IPS DF 19.7 (cell line): ENCODE measurements around the gene PIM2.
A peak's percentile ranks its signal among the peaks of the same experiment; 100 is the strongest.

Experiments
- DNase-seq: peaks from one replicate; pipeline ENCODE4 v3.0.0-alpha.2; 2013; ENCODE audit warnings: low read depth, low spot score

PIM2 gene

DNA sequence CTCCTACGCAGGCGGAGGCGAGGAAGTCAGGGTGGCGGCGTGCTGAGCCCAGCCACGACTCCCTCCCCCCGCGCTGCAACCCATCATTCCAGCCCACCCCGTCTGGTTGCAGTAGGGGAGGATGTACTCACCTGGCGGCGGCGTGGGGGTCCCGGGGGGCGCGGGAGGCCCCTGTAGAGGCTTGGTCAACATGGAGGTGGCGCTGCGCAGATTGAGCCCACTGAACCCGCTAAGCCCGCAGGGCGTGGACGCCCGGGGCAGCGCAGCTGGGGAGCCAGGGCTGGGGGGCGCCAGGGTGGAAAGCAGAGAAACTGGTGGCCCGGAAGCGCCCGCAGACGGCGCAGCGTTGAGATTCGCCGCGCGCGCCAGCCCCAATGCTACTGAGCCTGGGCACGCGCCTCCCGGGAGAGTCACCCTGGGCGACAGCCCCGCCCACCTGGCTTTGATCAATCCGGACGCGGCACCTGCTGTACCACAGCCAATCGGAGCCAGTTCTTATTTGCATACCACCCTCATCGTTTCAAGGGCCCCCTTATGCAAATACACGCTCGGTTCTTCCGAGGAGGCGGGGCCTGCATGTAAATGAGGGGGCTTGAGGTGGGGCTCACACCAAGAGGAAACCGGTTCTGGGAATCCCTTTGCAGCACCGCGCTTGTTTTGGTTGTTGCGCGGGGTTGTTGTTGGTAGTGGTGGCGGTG is at the start of gene PIM2:
TSS of gene PIM2 (minus strand) at position 382 of the 698 bp plus-strand sequence. CDS start at position 192, 190 bp downstream.
- no peak for DNase-seq

DNA sequence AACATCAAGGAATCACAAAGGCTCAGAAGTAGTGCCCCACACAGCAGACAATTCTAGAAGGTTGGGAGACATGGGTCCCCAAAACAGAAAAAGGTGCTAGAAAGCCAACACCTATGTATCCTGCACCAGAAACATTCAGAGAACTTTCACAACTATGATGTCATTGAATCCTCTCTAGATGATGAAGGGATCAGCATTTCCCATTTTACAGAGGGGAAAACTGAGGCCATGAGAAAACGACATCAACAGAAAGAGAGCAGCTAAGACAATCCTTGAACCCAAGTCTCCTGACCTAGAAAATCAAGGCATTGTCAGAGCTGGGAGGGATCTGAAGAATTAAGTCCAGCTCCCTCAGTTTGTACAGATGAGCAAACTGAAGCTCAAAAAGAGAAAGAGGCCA is 49.6 kb upstream of the PIM2 start:
- no peak for DNase-seq

DNA sequence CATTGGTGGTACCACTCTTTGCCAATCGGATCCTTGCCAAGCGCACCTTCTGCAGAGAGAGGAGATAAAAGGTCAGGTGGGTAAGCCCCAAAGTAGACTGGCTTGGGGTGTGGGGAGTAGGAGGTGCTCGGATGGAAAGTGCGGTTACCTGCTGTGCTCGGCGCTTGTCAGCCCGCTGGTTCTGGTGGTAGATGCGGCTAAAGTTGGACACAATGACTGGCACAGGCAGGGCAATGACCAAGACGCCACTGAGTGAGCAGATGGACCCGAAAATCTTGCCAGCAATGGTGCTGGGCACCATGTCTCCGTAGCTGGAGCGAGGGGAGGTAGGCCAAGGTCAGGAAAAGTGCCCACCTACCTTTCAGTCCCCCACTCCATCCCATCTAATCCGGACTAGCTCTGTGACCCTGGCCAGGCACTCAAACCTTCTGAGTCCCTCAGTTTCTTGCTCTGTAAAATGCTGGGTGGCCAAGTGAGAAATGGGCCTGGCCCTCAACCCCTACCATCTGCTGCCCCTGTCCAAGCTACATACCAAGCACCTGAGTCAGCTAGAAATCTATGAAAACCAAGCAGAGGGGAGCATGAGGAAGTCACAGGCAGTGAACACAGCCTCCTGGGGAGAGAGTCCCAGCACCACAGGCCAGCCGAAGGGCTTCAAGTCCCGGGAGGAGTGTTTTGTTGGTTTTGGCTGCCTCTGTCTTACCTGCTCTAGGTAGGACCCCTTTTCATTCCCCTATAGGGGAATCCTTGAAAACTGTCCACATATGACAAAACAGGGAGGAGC is 48.2 kb upstream of the PIM2 start:
- DNase-seq = no peak

DNA sequence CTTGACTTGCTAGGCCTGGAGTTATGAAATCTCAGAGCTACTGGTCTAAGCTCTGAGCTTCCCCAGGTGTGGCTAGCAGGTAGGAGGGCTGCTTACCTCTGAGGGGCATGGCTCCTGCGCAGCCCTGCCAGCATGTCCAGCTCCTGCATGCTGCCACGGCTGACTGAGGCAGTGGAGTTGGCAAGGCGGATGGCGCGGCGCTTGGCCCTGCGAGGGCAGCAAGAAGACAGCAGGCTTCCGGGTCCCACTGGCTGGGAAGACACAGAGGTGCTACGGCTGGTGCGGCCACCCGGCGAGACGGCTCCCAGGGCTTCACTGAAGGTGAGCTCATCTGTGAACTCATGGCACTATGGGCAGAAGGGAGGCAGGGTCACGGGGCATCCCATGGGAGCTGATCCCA is 47.1 kb upstream of the PIM2 start:
- DNase-seq = no peak

DNA sequence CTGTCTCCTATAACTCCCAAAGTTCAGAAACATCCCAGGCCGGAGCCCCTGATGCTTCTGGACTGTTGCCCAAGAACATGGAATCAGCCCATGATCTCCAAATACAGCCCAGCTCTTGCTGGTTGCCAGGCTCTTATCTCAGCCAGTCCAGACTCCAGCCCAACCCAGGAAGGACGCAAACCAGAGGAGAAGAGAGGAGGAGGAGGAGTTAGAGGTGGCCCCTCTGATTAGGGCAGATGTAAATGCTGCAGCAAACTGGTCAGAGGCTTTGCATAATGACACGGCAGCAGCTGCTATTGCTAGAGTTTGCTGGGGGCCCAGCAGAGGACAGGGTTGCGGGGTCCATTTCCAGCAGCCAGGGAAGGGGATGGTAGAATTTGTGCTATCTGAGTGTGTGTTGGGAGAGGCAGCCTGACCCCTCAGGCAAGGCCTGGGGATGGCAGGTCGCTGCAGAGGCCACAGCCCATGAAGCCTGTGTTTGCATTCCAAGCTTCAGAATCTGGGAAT is 42.8 kb upstream of the PIM2 start:
- DNase-seq = no peak

DNA sequence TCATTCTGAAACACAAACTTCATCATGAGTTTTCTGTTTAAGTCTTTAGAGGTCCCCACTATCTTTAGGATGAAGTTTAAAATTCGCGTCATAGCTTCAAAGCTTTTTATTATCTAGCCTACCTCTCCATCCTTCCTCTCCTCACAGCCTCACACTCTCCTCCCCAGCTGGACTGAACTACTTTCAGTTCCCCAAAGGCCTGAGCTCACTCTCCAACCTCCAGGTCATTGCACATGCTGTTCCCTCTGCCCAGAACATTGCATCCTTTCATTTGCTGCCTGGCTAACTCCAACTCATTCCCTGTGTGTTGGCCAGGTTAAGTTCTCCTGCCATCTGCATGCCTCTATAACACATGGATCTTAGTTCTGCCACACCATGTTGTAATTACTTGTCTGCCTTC is 41.5 kb upstream of the PIM2 start:
- no peak for DNase-seq

DNA sequence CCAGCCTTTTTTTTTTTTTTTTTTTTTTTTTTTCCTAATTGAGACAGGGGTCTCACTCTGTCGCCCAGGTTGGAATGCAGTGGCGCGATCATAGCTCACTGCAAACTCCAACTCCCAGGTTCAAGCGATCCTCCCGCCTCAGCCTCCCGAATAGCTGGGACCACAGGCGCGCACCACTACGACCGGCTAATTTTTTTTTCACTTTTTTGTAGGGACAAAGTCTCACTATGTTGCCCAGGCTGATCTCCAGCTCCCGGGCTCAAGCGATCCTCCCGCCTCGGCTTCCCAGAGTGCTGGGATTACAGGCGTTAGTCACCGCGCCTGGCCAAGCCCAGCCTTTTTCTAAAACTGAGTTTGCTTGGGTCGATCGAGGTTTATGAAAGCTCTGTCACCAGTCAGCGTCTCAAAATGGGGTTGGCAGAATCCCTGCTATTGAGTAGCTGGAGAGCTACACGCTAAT is 39.8 kb upstream of the PIM2 start:
- no peak for DNase-seq

DNA sequence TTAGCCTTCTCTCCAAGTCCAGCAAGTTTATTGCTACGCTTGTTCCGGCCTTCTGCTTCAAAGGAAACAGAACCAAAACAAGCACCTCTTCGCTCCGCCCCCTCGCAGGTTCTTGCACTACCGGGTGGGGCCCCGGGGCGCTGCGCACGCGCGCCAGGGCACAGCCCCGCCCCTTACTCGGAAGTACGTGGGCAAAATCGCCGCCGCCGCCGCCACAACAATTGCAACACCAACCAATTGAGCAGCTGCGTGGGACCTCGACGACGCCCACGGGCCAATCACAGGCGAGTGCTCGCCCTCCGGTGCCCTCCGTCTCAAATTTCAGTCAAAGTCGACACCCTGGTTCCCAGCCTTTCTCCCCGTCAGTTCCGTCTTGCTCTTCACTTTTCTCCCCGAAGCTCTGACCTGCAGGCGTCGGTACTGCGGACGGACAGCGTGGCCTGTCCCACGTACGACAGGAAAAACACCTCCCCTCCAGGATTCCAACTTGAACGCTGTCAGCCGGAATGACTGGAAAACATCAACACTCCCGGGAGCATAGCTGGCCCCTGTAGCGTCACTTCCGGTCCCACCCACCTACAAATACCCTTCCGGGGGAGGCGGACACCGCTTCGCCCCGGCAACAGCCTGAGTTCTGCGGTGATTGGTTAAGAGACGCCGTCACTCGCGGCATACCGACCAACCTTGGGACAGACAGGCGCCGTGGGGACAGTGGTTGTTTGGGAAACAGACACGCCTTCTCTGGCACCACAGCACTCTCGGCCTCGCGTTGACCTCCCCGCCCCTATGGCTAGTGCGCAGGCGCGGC is 39.2 kb upstream of the PIM2 start:
- DNase-seq = peak; percentile 90

DNA sequence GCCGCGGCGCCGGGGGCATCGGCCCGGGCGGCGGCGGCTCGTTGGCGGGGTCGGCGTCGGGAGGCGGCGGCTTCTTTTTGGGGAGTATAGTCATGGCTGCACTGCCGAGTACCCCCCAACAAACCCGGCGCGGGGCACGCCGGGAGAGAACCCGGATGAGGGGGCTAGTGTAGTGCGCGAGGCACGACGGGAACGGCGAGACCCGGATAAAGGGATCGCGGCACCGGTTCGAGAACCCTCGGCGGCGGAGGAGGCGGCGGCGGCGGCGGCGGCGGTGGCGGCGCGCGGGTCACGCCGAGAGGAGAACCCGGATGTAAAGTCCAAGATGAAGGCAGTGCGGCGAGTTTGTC is 38.6 kb upstream of the PIM2 start, which contains the start of gene OTUD5:
TSS of gene OTUD5 (minus strand) at position 131 of the 350 bp plus-strand sequence. CDS start at position 94, 37 bp downstream.
- DNase-seq = no peak

DNA sequence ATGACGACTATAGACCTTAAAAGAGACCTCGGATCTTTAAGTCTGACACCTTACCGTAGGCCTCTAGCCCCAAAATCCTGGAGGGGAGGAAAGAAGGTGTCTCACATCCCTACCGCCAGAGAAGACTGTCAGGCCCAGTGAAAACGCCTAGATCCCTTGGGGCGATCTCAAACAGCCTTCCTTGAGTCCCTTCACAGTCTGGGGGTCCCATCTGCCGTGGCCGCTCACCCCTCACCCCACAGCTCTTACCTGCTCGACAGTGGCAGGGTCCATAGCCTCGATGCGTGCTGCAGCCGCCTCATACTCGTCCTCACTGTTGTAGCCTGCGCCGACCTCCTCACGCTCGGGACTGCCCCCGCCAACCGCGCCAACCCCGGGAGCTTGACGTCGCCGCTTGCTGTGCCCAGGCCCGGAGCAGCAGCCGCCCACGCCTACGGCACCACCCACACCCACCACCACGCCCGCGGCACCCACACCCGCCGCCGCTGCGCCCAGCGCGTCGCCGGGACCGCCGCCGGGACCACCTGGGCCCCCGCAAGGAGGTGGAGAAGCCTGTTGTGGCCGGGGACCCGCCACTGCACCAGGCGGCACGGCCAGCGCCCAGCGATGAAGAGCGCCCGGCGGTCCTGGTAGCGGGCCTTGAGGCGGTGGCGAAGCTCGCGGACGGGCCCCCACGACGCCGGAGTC is 38.0 kb upstream of the PIM2 start:
- DNase-seq = no peak

DNA sequence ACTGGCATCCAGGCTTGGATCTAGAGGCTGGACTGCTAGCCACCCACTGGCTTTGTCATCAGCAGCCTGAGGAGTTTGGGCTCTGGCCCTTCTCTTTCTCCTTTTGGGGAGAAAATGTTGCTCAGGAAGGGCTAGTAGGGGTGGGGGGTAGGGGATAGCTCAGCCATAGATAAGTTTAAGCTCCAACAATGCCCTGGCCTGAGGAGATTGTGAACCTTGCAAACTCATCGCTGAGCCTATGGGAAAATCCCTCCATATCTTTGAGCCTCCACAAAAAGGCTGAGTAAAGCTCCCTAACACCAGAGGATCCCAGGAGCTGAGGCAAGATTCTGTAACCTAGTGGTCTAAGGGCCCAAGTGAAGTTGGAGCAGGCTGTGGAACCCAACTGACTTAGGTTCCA is 29.8 kb upstream of the PIM2 start:
- DNase-seq = no peak

DNA sequence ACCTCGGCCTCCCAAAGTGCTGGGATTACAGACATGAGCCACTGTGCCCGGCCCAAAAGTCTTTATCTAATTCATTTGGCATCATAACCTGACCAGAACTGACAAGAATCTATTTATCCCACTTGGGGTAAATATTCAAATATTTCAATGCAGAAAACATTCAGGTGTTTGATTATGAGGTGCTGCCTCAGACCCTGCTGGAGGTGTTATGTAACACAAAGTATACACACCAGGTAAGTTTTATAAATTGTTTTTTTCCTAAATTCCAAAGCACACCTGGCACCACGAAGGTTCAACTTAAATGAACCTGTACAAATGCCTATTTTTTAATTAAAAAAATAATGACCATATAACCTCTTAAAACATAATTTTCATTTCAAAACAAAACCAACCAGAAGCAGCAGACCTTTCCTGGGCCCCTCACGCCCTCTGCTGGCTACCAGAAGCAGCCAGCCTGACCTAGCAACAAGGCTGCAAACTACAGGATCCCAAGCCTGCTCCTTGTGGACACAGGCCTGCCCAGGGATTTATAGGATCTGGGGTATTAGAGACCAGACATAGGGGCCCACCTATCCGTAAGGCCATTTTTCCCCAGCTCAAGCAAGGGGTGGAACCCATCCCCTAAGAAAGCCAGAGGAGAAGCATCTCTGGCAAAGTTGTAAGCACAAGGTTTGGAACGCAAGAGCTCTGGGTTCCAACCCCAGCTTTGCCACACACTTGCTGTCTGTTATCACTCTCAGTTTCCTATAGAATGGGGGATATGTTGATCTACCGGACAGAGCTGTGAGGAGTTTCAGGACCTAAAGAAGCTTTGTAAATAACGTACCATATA is 26.9 kb upstream of the PIM2 start:
- DNase-seq = no peak

DNA sequence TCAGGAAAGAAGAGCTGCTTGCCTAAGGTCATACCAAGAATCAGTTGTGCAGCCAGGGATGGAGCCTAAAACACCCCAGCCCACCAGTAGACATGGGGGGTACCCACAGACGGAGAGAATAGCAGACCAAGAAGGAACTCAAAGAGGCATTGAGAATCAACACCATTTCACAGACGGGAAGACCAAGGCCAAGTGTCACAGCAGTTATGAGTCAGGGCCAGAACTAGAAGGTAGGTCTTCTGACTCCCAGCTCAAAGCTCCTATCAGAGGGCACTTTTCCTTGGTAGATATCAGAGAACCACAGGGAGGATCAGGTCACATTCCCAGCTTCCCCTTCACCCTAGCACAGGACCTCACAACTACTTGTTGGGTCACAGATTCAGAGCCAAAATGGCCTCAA is 24.1 kb upstream of the PIM2 start:
- DNase-seq = no peak

DNA sequence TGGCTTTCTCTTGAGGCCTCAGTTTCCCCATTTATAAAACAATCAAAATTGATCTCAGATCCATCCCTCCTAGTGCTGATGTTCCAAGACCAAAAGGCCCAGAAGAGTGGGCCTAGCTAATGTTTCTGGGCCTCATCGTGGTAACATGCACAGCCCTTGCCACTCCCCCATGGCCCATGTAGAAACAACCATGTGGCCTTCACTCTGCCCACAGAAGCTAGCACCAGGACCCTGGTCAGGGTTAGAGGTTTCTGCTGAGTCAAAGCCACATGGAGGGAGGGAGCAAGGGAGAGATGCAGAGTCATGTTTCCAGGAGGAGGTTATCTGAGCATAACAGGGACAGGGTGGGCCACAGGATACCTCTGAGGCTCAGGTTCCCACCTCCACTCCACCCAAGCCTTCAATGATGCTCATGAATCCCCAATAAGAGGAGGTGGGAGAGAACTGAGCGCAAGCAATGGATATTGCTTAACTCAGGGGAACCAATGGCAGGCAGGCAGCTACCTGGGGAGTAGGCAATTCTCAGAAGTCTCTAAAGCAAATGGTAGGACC is 21.7 kb upstream of the PIM2 start:
- no peak for DNase-seq

DNA sequence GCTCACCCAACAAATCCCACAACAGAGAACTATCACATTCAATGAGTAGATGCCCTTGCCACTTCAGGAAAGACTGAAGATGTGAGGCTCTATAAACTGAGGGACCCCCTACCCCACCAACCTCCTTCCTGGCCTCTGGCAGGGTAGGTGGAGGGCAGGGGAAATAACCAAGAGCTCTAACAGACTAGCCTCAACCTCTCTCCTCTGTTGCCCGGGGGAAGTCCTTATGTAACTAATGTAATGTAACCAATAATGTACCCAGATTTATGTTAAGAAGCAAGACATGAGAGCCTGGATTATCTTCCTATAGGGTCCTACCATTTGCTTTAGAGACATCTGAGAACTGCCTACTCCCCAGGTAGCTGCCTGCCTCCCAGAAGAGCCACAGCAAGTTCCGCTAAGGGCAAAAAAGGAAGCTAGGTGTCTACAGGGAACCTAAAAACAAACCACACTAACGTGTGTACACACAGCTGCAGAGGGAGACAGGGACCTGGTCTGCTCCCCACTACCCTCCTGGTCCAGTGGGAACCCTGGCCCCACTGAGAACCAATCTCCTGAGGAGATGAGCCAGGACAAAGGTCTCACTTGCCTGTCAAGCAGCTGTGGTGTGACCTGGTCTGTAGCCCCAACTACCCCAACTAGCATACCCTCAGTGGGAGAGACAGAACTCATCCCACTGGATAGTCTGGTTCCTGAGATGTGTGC is 20.9 kb upstream of the PIM2 start:
- DNase-seq = no peak

DNA sequence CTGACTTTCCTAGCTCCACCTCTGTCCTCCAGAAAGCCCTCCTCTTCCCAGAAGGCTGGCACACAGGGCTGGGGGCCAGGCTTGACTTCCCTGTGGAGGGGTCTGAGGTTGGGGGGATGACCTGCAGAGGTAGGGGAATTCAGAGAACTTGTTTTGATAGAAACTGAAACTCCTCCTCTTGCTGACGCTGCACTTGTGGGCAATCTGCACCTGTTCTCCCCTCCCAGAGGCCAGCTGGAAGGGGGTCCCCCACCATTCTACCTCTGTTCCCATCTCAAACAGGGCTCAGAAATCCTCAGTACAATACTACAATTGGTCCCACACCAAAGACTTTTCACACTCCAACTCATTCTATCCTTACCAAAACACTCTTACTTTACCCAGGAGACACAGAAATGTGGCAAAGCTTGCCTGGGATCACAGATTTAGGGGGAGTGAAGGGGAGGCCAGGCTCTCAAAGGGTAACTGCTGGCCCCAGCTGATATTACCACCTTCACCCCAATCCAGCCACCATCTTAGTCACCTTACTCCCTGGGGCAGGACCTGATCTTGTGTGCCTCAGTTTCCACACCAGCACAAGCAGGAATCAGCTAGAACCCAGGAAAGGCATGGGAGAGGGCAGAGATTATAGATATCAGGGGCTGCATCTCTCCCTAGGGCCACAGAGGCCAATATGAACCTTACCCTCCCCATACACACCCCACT is 20.0 kb upstream of the PIM2 start:
- no peak for DNase-seq

DNA sequence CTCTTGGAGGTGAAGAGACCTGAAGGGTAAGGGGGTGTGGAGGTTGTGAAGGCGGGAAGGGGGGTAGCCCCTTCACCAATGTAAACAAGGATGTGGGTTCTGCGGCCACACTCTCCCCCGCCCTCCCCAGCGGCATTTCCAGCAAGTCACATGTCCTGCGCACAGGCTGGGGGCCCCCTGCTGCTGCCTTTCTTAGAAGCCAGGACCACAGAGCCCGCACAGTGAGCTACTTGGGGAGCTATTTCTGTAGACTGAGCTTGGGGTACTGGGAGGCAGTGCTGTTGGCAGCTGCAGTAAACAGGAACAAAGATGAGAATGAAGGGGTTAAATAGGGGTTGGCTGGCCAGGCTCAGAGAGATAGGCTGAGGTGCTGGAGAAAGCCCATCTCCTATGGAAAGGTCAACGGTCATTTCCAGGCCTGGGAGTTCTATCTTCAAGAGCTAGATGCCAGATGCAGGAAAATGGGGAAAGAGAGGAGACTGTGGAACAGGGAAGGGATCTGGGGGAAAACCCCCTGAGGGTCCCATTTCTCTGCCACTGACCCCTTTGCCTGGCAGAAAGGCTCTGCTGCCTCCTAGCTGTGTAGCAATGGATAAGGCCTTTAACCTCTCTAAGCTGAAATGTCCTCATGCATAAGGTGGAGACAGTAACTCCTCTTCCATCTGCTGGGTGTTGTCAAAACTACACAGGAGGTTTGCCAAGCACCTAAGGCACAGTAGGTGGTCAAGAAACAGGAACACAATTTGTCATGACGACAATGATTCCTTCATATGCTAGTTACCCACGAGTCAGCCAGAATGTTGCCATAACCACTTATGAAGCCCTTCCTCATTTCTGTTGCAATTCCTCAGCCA is 18.5 kb upstream of the PIM2 start:
- no peak for DNase-seq

DNA sequence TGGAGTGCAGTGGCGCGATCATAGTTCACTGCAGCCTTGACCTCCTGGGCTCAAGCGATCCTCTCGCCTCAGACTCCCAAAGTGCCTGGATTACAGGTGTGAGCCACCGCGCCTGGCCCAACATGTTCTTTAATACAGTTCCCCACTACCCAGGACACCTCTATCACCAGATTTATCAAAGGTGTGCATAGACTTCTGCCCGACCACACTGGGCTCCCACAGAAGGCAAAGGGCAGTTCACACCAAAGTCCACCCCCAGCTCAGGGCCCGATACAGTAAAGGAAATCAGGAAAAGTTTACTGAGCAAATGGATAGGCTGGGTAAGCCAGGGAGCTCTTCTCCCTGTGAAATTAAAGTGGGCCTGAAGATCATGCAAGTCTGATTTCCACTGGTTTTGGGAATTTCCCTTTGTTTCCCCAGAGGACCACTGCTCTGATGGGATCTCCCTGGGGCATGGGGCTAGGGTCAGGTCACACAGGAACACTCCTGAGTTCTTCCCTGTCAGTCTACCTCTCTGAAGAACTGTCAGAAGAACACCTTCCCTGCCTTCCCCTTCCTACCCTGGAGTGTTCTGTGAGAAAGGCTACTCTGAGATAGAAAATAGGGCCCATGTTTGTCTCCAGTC is 17.7 kb upstream of the PIM2 start:
- no peak for DNase-seq
